NCI-H146 (cell line): Measurements from ENCODE around the gene ATAD3B.
"Not testable (repeated sequence)": the region's sequence is repeated elsewhere in the genome, so short reads cannot be mapped to it uniquely, and the experiment has no call there.

Experiments
- DNase-seq: peaks from one replicate; lab custom pipeline; 2025; lab: John Stamatoyannopoulos, UW

The ATAD3B gene

GRCh38 chr1:1452882-1453281 lies 18.7 kb upstream of the ATAD3B start:
- no peak for DNase-seq

- not testable (repeated sequence) for DNase-seq
Observed at GRCh38 chr1:1454286-1455056, 17.1 kb upstream of the ATAD3B start.

DNA sequence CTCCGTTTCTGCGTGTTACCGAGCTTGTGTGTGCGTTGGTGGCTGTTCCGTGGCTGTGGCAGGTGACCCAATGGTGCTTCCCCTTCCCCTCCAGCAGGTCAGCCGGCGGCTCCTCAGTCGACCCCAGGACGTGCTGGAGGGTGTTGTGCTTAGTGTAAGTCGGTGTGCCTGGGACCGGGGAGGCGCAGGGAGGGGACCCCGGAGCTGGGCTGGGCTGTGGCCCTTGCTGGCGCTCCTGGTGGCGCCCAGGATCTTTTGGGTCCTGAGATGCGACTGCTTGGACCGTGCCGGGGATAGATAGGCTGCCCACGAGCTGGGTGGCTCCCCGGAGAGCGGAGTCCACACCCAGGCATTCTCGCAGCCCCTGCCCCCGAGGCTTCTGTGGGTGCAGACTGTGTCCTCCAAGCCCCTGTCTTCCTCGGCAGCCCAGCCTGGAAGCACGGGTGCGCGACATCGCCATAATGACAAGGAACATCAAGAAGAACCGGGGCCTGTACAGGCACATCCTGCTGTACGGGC lies 16.1 kb upstream of the ATAD3B start:
- no peak for DNase-seq

DNA sequence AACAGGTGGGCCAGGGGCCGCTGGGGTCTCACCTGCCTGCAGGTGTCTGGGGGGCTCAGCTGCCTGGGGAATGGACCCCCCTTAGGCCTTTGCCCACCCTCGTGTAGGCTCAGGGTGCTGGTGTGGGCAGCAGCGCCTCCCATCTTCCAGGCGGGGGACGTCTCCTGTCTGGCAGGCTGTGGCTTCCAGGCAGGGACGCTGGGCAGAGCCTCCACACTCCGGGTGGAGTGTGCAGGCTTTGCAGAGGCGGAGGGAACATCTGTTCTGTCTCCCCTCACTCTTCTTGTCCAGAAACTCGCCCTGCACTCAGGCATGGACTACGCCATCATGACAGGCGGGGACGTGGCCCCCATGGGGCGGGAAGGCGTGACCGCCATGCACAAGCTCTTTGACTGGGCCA lies 15.6 kb upstream of the ATAD3B start:
- DNase-seq = not testable (repeated sequence)

DNA sequence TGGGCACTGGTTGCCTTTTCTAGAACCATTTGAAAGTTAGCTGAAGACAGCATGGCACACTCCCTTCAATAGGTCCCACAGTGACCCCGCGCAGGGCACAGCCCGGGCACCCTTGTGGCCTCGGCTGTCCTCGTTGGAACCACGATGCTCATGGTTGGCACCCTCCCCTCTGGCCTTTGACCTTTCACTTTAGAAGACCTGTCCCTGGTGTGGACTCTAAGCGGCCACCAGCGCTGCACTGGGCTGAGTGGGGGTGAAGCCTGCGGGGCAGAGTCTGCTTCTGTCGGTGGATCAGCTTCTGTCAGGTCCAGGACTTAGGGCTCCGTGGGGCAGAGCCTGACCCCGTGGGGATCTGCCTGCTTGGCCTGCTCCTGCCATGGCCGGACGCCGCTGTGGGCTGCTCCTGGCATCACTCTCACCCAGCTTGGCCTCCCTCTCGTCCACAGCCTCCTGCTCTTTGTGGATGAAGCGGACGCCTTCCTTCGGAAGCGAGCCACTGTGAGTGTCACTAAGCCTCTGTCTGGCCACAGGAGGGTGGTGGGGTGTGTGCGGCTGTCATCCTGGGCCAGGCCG lies 14.8 kb upstream of the ATAD3B start:
- DNase-seq = not testable (repeated sequence)

- DNase-seq = not testable (repeated sequence)
Observed at GRCh38 chr1:1459156-1459555, 12.4 kb upstream of the ATAD3B start.

- DNase-seq = not testable (repeated sequence)
Observed at GRCh38 chr1:1459711-1460110, 11.9 kb upstream of the ATAD3B start.

GRCh38 chr1:1460540-1461130 lies 10.9 kb upstream of the ATAD3B start:
- DNase-seq = no peak

DNA sequence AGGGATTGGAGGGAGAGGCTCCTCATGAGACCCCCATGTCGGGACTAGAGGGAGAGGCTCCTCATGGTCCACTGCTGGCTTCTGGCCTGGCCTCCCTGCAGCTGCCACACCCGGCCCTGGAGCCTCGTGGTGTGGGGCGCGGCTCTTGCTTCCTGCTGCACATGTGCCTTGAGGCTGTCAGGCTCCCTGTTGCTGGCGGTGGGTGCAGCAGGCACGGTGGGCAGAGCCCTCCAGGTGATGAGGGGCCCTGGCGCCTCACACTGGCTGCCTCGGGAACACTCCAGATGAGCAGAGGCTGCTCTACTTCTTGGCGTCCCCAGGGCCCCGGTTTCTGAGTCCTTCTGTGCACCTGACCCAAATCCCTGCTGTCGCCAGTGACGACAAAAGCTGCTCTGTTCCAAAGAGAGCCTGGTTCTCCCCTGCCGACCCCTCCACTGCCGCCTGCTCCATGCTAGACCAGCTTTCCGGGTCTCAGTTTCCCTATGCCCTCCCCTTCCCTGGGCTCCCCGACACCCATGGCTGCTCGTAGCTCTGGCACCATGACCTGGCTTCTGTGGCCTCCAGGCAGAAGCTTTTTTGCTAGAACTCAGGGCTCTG lies 9.7 kb upstream of the ATAD3B start:
- no peak for DNase-seq

DNA sequence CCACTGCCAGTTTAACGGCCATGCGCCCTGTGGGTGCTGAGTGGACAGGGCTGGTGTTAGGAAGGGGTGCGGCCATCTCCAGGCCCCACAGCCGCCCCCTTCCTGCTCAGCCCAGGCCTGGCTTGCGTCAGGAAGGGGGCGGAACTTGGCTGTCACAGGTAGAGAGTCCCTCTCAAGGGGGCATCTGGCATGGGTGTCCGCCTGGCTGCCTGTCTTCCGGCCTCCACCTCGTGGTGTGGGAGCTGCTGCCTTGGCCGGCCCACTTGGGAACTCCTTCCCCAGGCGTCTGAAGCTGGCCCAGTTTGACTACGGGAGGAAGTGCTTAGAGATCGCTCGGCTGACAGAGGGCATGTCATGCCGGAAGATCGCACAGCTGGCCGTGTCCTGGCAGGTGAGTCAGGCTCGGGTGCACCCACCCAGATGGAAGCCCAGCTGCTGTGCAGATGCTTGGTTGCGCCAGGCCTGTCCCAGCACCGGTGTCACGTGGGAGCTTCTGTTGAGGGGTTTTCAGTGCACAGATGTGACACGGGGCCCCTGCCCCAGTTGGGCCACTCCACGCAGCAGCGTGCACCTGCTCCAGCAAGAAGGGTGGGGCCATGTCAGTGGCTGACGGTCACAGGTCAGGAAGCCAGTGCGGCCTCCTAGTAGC lies 9.1 kb upstream of the ATAD3B start:
- DNase-seq = peak; percentile 33

- no peak for DNase-seq
Observed at GRCh38 chr1:1463312-1463711, 8.3 kb upstream of the ATAD3B start.

DNA sequence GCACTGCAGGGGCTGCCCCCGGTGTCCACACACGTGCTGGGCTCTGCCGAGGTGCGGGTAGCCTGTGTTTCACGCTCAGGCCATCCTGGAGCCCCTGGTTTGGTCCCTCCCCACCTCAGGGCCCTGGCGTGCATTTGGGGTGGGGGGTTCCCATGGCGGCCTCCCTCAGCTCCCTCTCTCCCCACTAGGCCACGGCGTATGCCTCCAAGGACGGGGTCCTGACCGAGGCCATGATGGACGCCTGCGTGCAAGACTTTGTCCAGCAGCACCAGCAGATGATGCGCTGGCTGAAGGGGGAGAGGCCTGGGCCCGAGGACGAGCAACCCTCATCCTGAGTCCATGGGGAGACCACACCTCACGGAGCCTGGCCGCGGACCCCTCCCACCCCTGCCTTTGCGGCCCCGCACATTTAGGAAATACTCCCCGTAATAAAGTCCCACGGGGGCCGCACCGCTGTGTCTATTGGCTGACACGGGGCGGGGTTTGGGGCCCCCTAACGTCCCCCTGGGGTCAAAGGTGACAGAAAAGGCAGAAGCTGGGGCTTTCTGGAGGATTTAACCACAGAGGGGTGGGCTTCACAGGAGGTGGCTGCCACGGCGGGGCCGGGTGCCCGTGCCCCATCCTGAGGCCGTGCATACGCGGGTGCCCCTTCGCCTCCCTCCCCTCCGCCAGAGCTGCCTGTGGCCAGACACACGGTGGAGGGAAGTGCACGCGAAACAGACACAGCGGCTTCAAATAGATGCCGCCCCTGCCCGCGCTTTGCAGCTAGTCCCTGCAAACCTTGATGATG lies 3.2 kb upstream of the ATAD3B start:
- not testable (repeated sequence) for DNase-seq

- DNase-seq = no peak
Observed at GRCh38 chr1:1470626-1471388, 758 bp upstream of the ATAD3B start.

- DNase-seq = not testable (repeated sequence)
Observed at GRCh38 chr1:1472053-1472876, 700 bp downstream of the ATAD3B start.

- DNase-seq = not testable (repeated sequence)
Observed at GRCh38 chr1:1476011-1476410, 4.4 kb downstream of the ATAD3B start.

- no peak for DNase-seq
Observed at GRCh38 chr1:1477206-1477605, 5.6 kb downstream of the ATAD3B start.

GRCh38 chr1:1479547-1480487 lies 8.3 kb downstream of the ATAD3B start:
- DNase-seq = no peak

- DNase-seq = not testable (repeated sequence)
Observed at GRCh38 chr1:1480488-1480867, 8.9 kb downstream of the ATAD3B start.

DNA sequence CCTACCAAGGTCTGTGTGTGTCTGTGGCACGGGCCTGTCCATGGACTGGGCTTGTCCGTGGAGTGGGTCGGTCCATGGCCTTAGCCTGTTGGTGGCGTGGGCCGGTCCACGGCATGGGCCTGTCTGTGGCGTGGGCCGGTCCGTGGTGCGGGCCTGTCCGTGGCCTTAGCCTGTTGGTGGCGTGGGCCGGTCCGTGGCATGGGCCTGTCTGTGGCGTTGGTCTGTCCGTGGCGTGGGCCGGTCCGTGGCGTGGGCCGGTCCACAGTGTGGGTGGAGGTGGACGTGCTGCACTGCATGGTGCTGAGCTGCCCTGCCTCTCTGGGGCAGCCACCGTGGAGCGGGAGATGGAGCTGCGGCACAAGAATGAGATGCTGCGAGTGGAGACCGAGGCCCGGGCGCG lies 10.2 kb downstream of the ATAD3B start:
- DNase-seq = not testable (repeated sequence)
